K562 (cell line): ENCODE data around the gene PITPNC1. TPM values are rescaled to one million over a fixed set of nuclear protein-coding genes. Genes with fewer than 3 reads are reported as not detected.

ENCODE experiments used
- ATAC-seq: fragments of 200-7000 bp; cut with Tn5 transposase; 3 replicates; pipeline ENCODE4 v1.9.1; 2020; ENCODE audit warnings: moderate library complexity
- BruUV-seq: library from RNA; stranded (reverse); fragments of 400-500 nt; replicated peaks from 2 replicates; lab custom pipeline; 2021; lab: Mats Ljungman, UMichigan
- CTCF ChIA-PET: fragments of 300-600 bp; formaldehyde crosslinking; extraction: SDS; loops from one replicate; lab custom pipeline; 2021; ENCODE audit warnings: low intra/inter-chr PET ratio; lab: Yijun Ruan, JAX
- POLR2A ChIA-PET: fragments of 300-600, 350-650 bp; sonication (Branson Sonifier 250); formaldehyde crosslinking; extraction: SDS; loops from one replicate; lab custom pipeline; 2021; ENCODE audit warnings: antibody characterized with exemption, inconsistent platforms; lab: Yijun Ruan, JAX
- DNase-seq, 4 experiments: peaks; one replicate each; pipeline versions ENCODE4 v3.0.0 to v3.0.0-alpha.2; 2011 to 2018; ENCODE audit warnings: low spot score in 3 of 4, mixed read lengths in 3 of 4; ENCODE audit errors: extremely low read depth in 1 of 4
- FAIRE-seq: peaks from 2 replicates; lab custom pipeline; 2011; peaks lifted over from hg19 to GRCh38; lab: Jason Lieb, UNC
- H2AFZ ChIP-seq: 2 replicates; pipeline ENCODE4 v1.6.0; 2011; ENCODE audit warnings: low read depth, low read length, control low read depth, inconsistent platforms
- H3K27ac ChIP-seq: fragments of 200-600 bp; 3 replicates; pipeline ENCODE4 v1.8.0; 2011; ENCODE audit warnings: low read depth, mild to moderate bottlenecking, control low read depth, inconsistent platforms, low read length, moderate library complexity, mixed read lengths; ENCODE audit errors: extremely low read depth
- H3K27me3 ChIP-seq, 2 experiments: fragments of 300-600 bp in 1 of 2; 2 replicates in 1 of 2; 3 replicates in 1 of 2; pipeline versions ENCODE4 v1.6.0 to v1.8.0; 2011; ENCODE audit warnings: inconsistent platforms in 2 of 2, low read length in 2 of 2, mild to moderate bottlenecking in 1 of 2, mixed read lengths in 1 of 2, moderate library complexity in 1 of 2; ENCODE audit not compliant: control insufficient read depth in 2 of 2, insufficient read depth in 2 of 2
- H3K36me3 ChIP-seq: fragments of 300-600 bp; 3 replicates; pipeline ENCODE4 v1.8.0; 2011; ENCODE audit warnings: mild to moderate bottlenecking, low read length, inconsistent platforms; ENCODE audit not compliant: control insufficient read depth, insufficient read depth
- H3K4me1 ChIP-seq, 2 experiments: fragments of 200-600 bp in 1 of 2; replicated peaks in 1 of 2; 2 replicates in 1 of 2; 3 replicates in 1 of 2; pipeline versions ENCODE4 v1.5.1 to v1.8.0; 2011; ENCODE audit warnings: inconsistent platforms in 2 of 2, low read length in 2 of 2, mild to moderate bottlenecking in 1 of 2, mixed read lengths in 1 of 2, moderate library complexity in 1 of 2; ENCODE audit not compliant: control insufficient read depth in 2 of 2, insufficient read depth in 2 of 2
- H3K4me2 ChIP-seq: 2 replicates; pipeline ENCODE4 v1.6.1; 2011; ENCODE audit warnings: low read length, control low read depth, inconsistent platforms, mixed read lengths; ENCODE audit not compliant: insufficient read depth
- H3K4me3 ChIP-seq: fragments of 200-600 bp; sonication (generic), shearing (Covaris generic); 2 replicates; pipeline ENCODE4 v1.5.1; 2016; ENCODE audit warnings: control low read depth, inconsistent platforms
- H3K79me2 ChIP-seq: fragments of 200-600 bp; 3 replicates; pipeline ENCODE4 v1.8.0; 2011; ENCODE audit warnings: low read length, inconsistent platforms; ENCODE audit not compliant: control insufficient read depth, insufficient read depth
- H3K9ac ChIP-seq, 2 experiments: 2 replicates each; pipeline versions ENCODE4 v1.6.0 to v1.6.1; 2011; ENCODE audit warnings: low read depth in 2 of 2, low read length in 2 of 2, control low read depth in 1 of 2, inconsistent platforms in 1 of 2, mild to moderate bottlenecking in 1 of 2, mixed read lengths in 1 of 2; ENCODE audit not compliant: insufficient read depth in 1 of 2
- H3K9me1 ChIP-seq: one replicate; pipeline ENCODE4 v1.6.0; 2011; ENCODE audit warnings: inconsistent platforms, mild to moderate bottlenecking, low read length, moderate library complexity; ENCODE audit not compliant: control insufficient read depth, insufficient read depth
- H3K9me3 ChIP-seq: replicated peaks from 2 replicates; pipeline ENCODE4 v1.5.1; 2011; ENCODE audit warnings: low read depth, low read length, inconsistent platforms; ENCODE audit not compliant: control insufficient read depth, insufficient read depth
- H4K20me1 ChIP-seq: replicated peaks from 2 replicates; pipeline ENCODE4 v1.6.1; 2011; ENCODE audit warnings: low read length, inconsistent platforms, mixed read lengths; ENCODE audit not compliant: control insufficient read depth, insufficient read depth
- CEBPG ChIP-seq, 3 experiments: fragments of 200-800 bp in 1 of 3; sonication (Bioruptor generic) in 1 of 3; sonication (generic) in 1 of 3; formaldehyde crosslinking in 1 of 3; IDR thresholded peaks in 2 of 3; conservative IDR thresholded peaks in 1 of 3; 2 replicates each; pipeline versions ENCODE4 v1.6.1 to v1.8.0; 2016 to 2022; ENCODE audit warnings: missing compliant biosample characterization in 2 of 3, missing genetic modification characterization in 2 of 3, mild to moderate bottlenecking in 1 of 3, missing genetic modification reagents in 1 of 3
- WGBS: fragments of 100-300 bp; shearing (Covaris generic); methylation state at CpG from one replicate; pipeline ENCODE4 v1.1.6; 2016; ENCODE audit warnings: low coverage, mixed read lengths; ENCODE audit not compliant: insufficient coverage; ENCODE audit errors: missing lambda C conversion rate; 5-methylcytosine and 5-hydroxymethylcytosine counted together
- in situ Hi-C: fragments of 300-500 bp; cut with MboI; formaldehyde crosslinking; loops from 4 replicates; pipeline ENCODE4 v1.15.0; 2018; ENCODE audit warnings: inconsistent platforms, mixed read lengths
- intact Hi-C: fragments of 100-400 bp; cut with micrococcal nuclease; formaldehyde crosslinking; loops from 2 replicates; pipeline ENCODE4 v1.14.2; 2022
- polyA plus RNA-seq, 8 experiments: library from polyadenylated mRNA; depleted of rRNA in 4 of 8; stranded (reverse) in 5 of 8; unstranded in 3 of 8; fragments of >200 nt; fragmentation: Nextera tagmentation in 2 of 8; fragmentation: Illumina TruSeq in 1 of 8; extraction: Ambion mirVana in 2 of 8; extraction: Trizol in 1 of 8; gene quantifications; 2 replicates each; pipeline versions ENCODE4 v1.2.1 to v1.2.3, GENCODE V29; 2011 to 2014; ENCODE audit warnings: inconsistent platforms in 1 of 8, missing spikeins in 1 of 8
- total RNA-seq, 7 experiments: library from RNA; depleted of rRNA in 6 of 7; stranded (reverse); fragments of >200 nt in 6 of 7; fragmentation: Illumina TruSeq in 2 of 7; extraction: Trizol in 2 of 7; gene quantifications; 2 replicates each; pipeline versions ENCODE4 v1.2.1 to v1.2.3, GENCODE V29; 2011 to 2021; ENCODE audit warnings: low replicate concordance in 1 of 7

PITPNC1 gene
- total and polyA plus RNA-seq, 9 of the 15 experiments (the other 6 are each of a cell fraction or from before 2014, with no cell fraction given): 0.11 to 1.1 (median 0.65) TPM

DNA sequence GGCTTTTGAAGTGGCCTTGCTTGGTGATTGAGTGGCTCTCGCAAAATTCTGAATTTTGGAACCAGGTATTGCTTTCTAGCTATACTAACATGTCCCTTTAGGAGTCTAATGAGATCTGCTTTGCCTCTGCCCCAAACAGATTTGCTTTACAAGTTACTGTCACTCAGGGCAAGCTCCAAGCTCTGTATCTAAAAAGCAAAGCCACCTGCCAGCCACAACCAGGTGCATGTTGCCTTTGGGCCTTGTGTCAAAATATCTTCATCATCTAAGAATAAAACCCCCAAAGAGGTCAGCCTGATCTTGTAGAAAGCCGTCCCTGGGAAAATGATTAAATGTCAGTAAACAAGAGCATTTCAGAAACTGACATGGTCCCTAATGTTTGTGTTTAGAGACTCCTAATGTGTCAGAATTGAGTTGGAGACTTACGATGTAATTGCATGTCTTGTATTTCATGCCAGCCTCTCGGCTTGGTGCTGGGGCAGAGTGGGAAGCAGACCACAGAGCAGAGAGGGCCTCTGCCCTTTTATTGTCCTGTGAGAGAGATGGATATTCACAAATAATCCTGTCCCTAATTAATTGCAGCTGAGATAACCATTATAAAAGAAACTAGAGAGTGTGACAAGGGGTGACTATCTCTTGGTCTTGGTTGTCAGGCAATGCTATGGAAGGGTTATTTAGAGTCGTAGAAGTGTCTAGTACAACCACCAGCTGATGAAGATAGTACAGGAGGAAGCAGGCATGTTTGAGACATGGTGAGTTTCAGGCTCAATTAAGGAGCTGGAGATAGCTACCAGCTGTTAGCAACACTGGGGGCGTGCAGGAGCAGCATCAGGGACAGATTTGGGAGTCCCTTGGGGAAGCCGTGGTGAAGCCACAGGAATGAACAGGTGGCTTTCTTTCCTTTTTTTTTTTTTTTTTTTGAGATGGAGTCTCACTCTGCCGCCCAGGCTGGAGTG is 90.7 kb downstream of the PITPNC1 start:
- FAIRE-seq (no peak), DNase-seq (no peak), ATAC-seq (no peak)
- BruUV-seq: no TSS peak
- TF ChIP-seq CEBPG (CRISPR knock-in tag; IDR thresholded peaks at IDR 0.05) (no peak), CEBPG (tag; conservative IDR thresholded peaks at IDR 0.05 in 1 of 2, IDR thresholded peaks at IDR 0.05 in 1 of 2) (no peak)
- Histone ChIP-seq H3K4me2 (no peak overlapping the region), H3K27me3 (peaks cover 12 to 34% of the 10 kb centered on the region in 2 experiments), H3K9me3 (no peaks in the 10 kb centered on the region), H3K4me3 (no peak overlapping the region), H3K79me2 (no peaks in the 10 kb centered on the region), H2AFZ (no peak overlapping the region), H3K9me1 (no peaks in the 10 kb centered on the region), H3K4me1 (no peaks in the 10 kb centered on the region), H4K20me1 (no peaks in the 10 kb centered on the region), H3K9ac (no peak overlapping the region), H3K27ac (no peak overlapping the region), H3K36me3 (no peaks in the 10 kb centered on the region)
- WGBS: 0% methylated on average over 6 of the region's 8 CpGs
- ChIA-PET POLR2A (interaction anchor here (1.7 kb wide), 1 partner anchor 10 kb away, joined by 3 read pairs; no protein-coding TSS in a partner anchor), CTCF (no interaction called here)
- in situ Hi-C loops (no loop called here), intact Hi-C loops (no loop called here)
